CD4-positive, CD25-positive, alpha-beta regulatory T cell (primary cell): Measurements from ENCODE around the gene GPHN. TPM values are rescaled to one million over a fixed set of nuclear protein-coding genes. Genes with fewer than 3 reads are reported as not detected.

Source experiments
- ATAC-seq, 2 donors: fragments of 150-1000 bp; cut with Tn5 transposase; one replicate each; pipeline ENCODE4 v1.10.0; 2021; ENCODE audit warnings: low read depth in 2 of 2, moderate number of reproducible peaks in 2 of 2, moderate library complexity in 1 of 2
- DNase-seq, 3 donors: peaks; one replicate each; pipeline versions ENCODE4 v3.0.0 to v3.0.0-alpha.2; 2012 to 2022; ENCODE audit warnings: mixed read lengths in 1 of 3
- H3K27ac ChIP-seq: one replicate; pipeline ENCODE4 v1.7.0; 2013; ENCODE audit warnings: mild to moderate bottlenecking, low read length; ENCODE audit not compliant: insufficient read depth, poor library complexity, severe bottlenecking
- H3K27me3 ChIP-seq: one replicate; pipeline ENCODE4 v1.7.0; 2013; ENCODE audit warnings: low read length; ENCODE audit not compliant: control insufficient read depth, insufficient read depth
- H3K36me3 ChIP-seq: one replicate; pipeline ENCODE4 v1.7.0; 2013; ENCODE audit warnings: mild to moderate bottlenecking, low read length, moderate library complexity; ENCODE audit not compliant: control insufficient read depth, insufficient read depth
- H3K4me1 ChIP-seq: 2 replicates; pipeline ENCODE4 v1.7.0; 2013; ENCODE audit warnings: mild to moderate bottlenecking, low read length; ENCODE audit not compliant: insufficient read depth, control insufficient read depth, poor library complexity, severe bottlenecking
- H3K4me3 ChIP-seq: one replicate; pipeline ENCODE4 v1.7.0; 2013; ENCODE audit warnings: low read depth, mild to moderate bottlenecking, low read length, moderate library complexity
- H3K9me3 ChIP-seq, 2 experiments: 1 replicate in 1 of 2; 2 replicates in 1 of 2; pipeline ENCODE4 v1.7.0; 2013; ENCODE audit warnings: low read length in 2 of 2, mild to moderate bottlenecking in 1 of 2, moderate library complexity in 1 of 2; ENCODE audit not compliant: control insufficient read depth in 2 of 2
- H3K27ac Mint-ChIP-seq, 3 donors: one replicate each; pipeline ENCODE4 v1.8.0; 2020 to 2022; ENCODE audit warnings: mild to moderate bottlenecking in 3 of 3, mixed read lengths in 3 of 3, moderate library complexity in 2 of 3
- H3K27me3 Mint-ChIP-seq: one replicate; pipeline ENCODE4 v1.8.0; 2022; ENCODE audit warnings: mild to moderate bottlenecking, mixed read lengths
- H3K36me3 Mint-ChIP-seq: one replicate; pipeline ENCODE4 v1.8.0; 2020; ENCODE audit warnings: mixed read lengths
- H3K4me1 Mint-ChIP-seq, 4 donors: one replicate each; pipeline ENCODE4 v1.8.0; 2020 to 2022; ENCODE audit warnings: mixed read lengths in 4 of 4, mild to moderate bottlenecking in 1 of 4
- H3K4me3 Mint-ChIP-seq, 4 donors: one replicate each; pipeline ENCODE4 v1.8.0; 2020 to 2022; ENCODE audit warnings: mild to moderate bottlenecking in 4 of 4, mixed read lengths in 4 of 4, moderate library complexity in 3 of 4
- H3K9me3 Mint-ChIP-seq, 7 donors: one replicate each; pipeline ENCODE4 v1.8.0; 2020 to 2022; ENCODE audit warnings: mixed read lengths in 7 of 7, mild to moderate bottlenecking in 3 of 7, moderate library complexity in 2 of 7
- polyA plus RNA-seq, 4 donors: library from polyadenylated mRNA; unstranded; fragments of 300-500 nt; fragmentation: Illumina TruSeq; gene quantifications; one replicate each; pipeline ENCODE4 v1.2.3, GENCODE V29; 2021
- total RNA-seq: library from RNA; stranded (reverse); gene quantifications from one replicate; pipeline ENCODE4 v1.2.3, GENCODE V29; 2022

The GPHN gene
- total and polyA plus RNA-seq, 5 donors from 2014 or later, result 8.3 to 19.5 (median 11.2) TPM

- no peaks in the 10 kb centered on the region for H3K36me3 Mint-ChIP-seq
- H3K27me3 Mint-ChIP-seq, result no peaks in the 10 kb centered on the region
- Histone ChIP-seq H3K9me3 (no peaks in the 10 kb centered on the region), H3K27ac (no peak overlapping the region), H3K36me3 (no peaks in the 10 kb centered on the region), H3K27me3 (no peaks in the 10 kb centered on the region), H3K4me3 (no peak overlapping the region), H3K4me1 (no peaks in the 10 kb centered on the region)
- no peak for ATAC-seq
- H3K27ac Mint-ChIP-seq, result peak overlapping the region in 2 of 3 donors; percentile 33 to 57
- H3K4me3 Mint-ChIP-seq, result no peak overlapping the region
- no peaks in the 10 kb centered on the region for H3K9me3 Mint-ChIP-seq
- H3K4me1 Mint-ChIP-seq, result peaks cover 12 to 35% (median 20%) of the 10 kb centered on the region in 4 donors
- no peak for DNase-seq
Observed at GRCh38 chr14:66641861-66642635, 134.1 kb downstream of the GPHN start.

GRCh38 chr14:66643344-66643743 is 135.4 kb downstream of the GPHN start:
- DNase-seq (no peak), ATAC-seq (no peak)
- Histone ChIP-seq H3K4me1 (no peaks in the 10 kb centered on the region), H3K27ac (no peak overlapping the region), H3K4me3 (no peak overlapping the region), H3K36me3 (no peaks in the 10 kb centered on the region), H3K9me3 (no peaks in the 10 kb centered on the region), H3K27me3 (no peaks in the 10 kb centered on the region)
- no peaks in the 10 kb centered on the region for H3K27me3 Mint-ChIP-seq
- no peaks in the 10 kb centered on the region for H3K36me3 Mint-ChIP-seq
- peaks cover 16 to 35% (median 17%) of the 10 kb centered on the region in 4 donors for H3K4me1 Mint-ChIP-seq
- H3K4me3 Mint-ChIP-seq, result no peak overlapping the region
- H3K27ac Mint-ChIP-seq, result no peak overlapping the region
- no peaks in the 10 kb centered on the region for H3K9me3 Mint-ChIP-seq

- Histone ChIP-seq H3K36me3 (no peaks in the 10 kb centered on the region), H3K9me3 (no peaks in the 10 kb centered on the region), H3K27me3 (no peaks in the 10 kb centered on the region), H3K4me1 (peaks cover 6% of the 10 kb centered on the region), H3K27ac (no peak overlapping the region), H3K4me3 (no peak overlapping the region)
- peaks cover 26 to 49% (median 33%) of the 10 kb centered on the region in 4 donors for H3K4me1 Mint-ChIP-seq
- H3K9me3 Mint-ChIP-seq, result no peaks in the 10 kb centered on the region
- no peak for DNase-seq
- H3K36me3 Mint-ChIP-seq, result no peaks in the 10 kb centered on the region
- ATAC-seq, result no peak
- no peak overlapping the region for H3K4me3 Mint-ChIP-seq
- no peaks in the 10 kb centered on the region for H3K27me3 Mint-ChIP-seq
- H3K27ac Mint-ChIP-seq, result peak overlapping the region in 1 of 3 donors; percentile 37
Observed at GRCh38 chr14:66645716-66646115, 137.8 kb downstream of the GPHN start.

- Histone ChIP-seq H3K9me3 (no peaks in the 10 kb centered on the region), H3K4me3 (peak overlapping the region; percentile 16), H3K4me1 (peaks cover 6% of the 10 kb centered on the region), H3K27ac (no peak overlapping the region), H3K36me3 (no peaks in the 10 kb centered on the region), H3K27me3 (no peaks in the 10 kb centered on the region)
- Mint-ChIP-seq H3K4me3 (peak overlapping the region in 1 of 4 donors; percentile 14), H3K4me1 (peaks cover 19 to 37% (median 28%) of the 10 kb centered on the region in 4 donors), H3K27me3 (no peaks in the 10 kb centered on the region), H3K27ac (peak overlapping the region in 2 of 3 donors; percentile 74 to 79), H3K9me3 (peaks cover 0 to 3% (median 0%) of the 10 kb centered on the region in 7 donors), H3K36me3 (no peaks in the 10 kb centered on the region)
- DNase-seq, result peak; percentile 3 to 51 (median 20)
- ATAC-seq, result peak; percentile 59 to 66
Observed at GRCh38 chr14:66649498-66649897, 141.6 kb downstream of the GPHN start.

- Mint-ChIP-seq H3K27me3 (no peaks in the 10 kb centered on the region), H3K27ac (peak overlapping the region; percentile 12 to 79 (median 74)), H3K4me3 (no peak overlapping the region), H3K4me1 (peaks cover 19 to 37% (median 30%) of the 10 kb centered on the region in 4 donors), H3K36me3 (no peaks in the 10 kb centered on the region), H3K9me3 (peaks cover 0 to 4% (median 0%) of the 10 kb centered on the region in 7 donors)
- H3K27me3 ChIP-seq, result no peaks in the 10 kb centered on the region
- H3K36me3 ChIP-seq, result no peaks in the 10 kb centered on the region
- H3K27ac ChIP-seq, result no peak overlapping the region
- H3K4me1 ChIP-seq, result peaks cover 6% of the 10 kb centered on the region
- peak in 1 of 2 donors; percentile 31 for ATAC-seq
- H3K9me3 ChIP-seq, result peaks cover 0 to 2% of the 10 kb centered on the region in 2 experiments
- peak in 1 of 3 donors; percentile 60 for DNase-seq
- peak overlapping the region; percentile 48 for H3K4me3 ChIP-seq
Observed at GRCh38 chr14:66650491-66650911, 142.6 kb downstream of the GPHN start.

- Mint-ChIP-seq H3K27ac (peak overlapping the region in 1 of 3 donors; percentile 79), H3K4me3 (no peak overlapping the region), H3K9me3 (peaks cover 0 to 16% (median 6%) of the 10 kb centered on the region in 7 donors), H3K4me1 (peaks cover 14 to 33% (median 22%) of the 10 kb centered on the region in 4 donors), H3K36me3 (no peaks in the 10 kb centered on the region), H3K27me3 (no peaks in the 10 kb centered on the region)
- peaks cover 2 to 9% of the 10 kb centered on the region in 2 experiments for H3K9me3 ChIP-seq
- ATAC-seq, result no peak
- no peak overlapping the region for H3K4me3 ChIP-seq
- H3K27me3 ChIP-seq, result no peaks in the 10 kb centered on the region
- H3K36me3 ChIP-seq, result no peaks in the 10 kb centered on the region
- DNase-seq, result no peak
- H3K4me1 ChIP-seq, result peaks cover 6% of the 10 kb centered on the region
- H3K27ac ChIP-seq, result no peak overlapping the region
Observed at GRCh38 chr14:66651536-66652220, 143.7 kb downstream of the GPHN start.

GRCh38 chr14:66652525-66653106 is 144.7 kb downstream of the GPHN start:
- no peak overlapping the region for H3K4me3 ChIP-seq
- Mint-ChIP-seq H3K27ac (no peak overlapping the region), H3K4me1 (peaks cover 13 to 34% (median 22%) of the 10 kb centered on the region in 4 donors), H3K9me3 (peaks cover 0 to 20% (median 6%) of the 10 kb centered on the region in 7 donors), H3K4me3 (no peak overlapping the region), H3K27me3 (no peaks in the 10 kb centered on the region), H3K36me3 (peaks cover 2% of the 10 kb centered on the region)
- DNase-seq (no peak), ATAC-seq (no peak)
- H3K36me3 ChIP-seq, result no peaks in the 10 kb centered on the region
- no peaks in the 10 kb centered on the region for H3K27me3 ChIP-seq
- peaks cover 12 to 17% of the 10 kb centered on the region in 2 experiments for H3K9me3 ChIP-seq
- H3K27ac ChIP-seq, result no peak overlapping the region
- H3K4me1 ChIP-seq, result peaks cover 6% of the 10 kb centered on the region
